Kidney (tissue), 14 donors: ENCODE data around the gene LYSMD4. TPM values are rescaled to one million over a fixed set of nuclear protein-coding genes. Genes with fewer than 3 reads are reported as not detected.

Experiments
- DNase-seq, 5 donors: peaks; one replicate each; pipeline ENCODE4 v3.0.0-alpha.2; 2013 to 2020
- FAIRE-seq: peaks from 2 replicates; lab custom pipeline; 2012; peaks lifted over from hg19 to GRCh38; lab: Jason Lieb, UNC
- H3K27ac ChIP-seq, 2 donors: one replicate each; pipeline ENCODE4 v1.7.0; 2013; ENCODE audit warnings: low read depth in 2 of 2, low read length in 2 of 2, inconsistent platforms in 1 of 2
- H3K27me3 ChIP-seq: one replicate; pipeline ENCODE4 v1.7.1; 2013; ENCODE audit warnings: low read length, inconsistent platforms; ENCODE audit not compliant: control insufficient read depth, insufficient read depth
- H3K36me3 ChIP-seq, 3 donors: one replicate each; pipeline versions ENCODE4 v1.7.0 to v1.7.1; 2013; ENCODE audit warnings: low read length in 3 of 3, control low read depth in 1 of 3, inconsistent platforms in 1 of 3; ENCODE audit not compliant: insufficient read depth in 3 of 3, control insufficient read depth in 2 of 3
- H3K4me1 ChIP-seq, 3 donors: one replicate each; pipeline versions ENCODE4 v1.7.0 to v1.7.1; 2013; ENCODE audit warnings: low read length in 3 of 3, inconsistent platforms in 1 of 3, low read depth in 1 of 3; ENCODE audit not compliant: control insufficient read depth in 2 of 3, insufficient read depth in 2 of 3
- H3K4me3 ChIP-seq, 3 donors: one replicate each; pipeline versions ENCODE4 v1.7.0 to v1.8.1; 2013; ENCODE audit warnings: low read length in 3 of 3, control low read depth in 1 of 3, inconsistent platforms in 1 of 3
- H3K9ac ChIP-seq, 3 donors: one replicate each; pipeline versions ENCODE4 v1.7.0 to v1.7.1; 2013; ENCODE audit warnings: low read length in 3 of 3, control low read depth in 1 of 3, inconsistent platforms in 1 of 3
- H3K9me3 ChIP-seq, 3 donors: one replicate each; pipeline versions ENCODE4 v1.7.0 to v1.7.1; 2013; ENCODE audit warnings: low read length in 3 of 3, control low read depth in 1 of 3, inconsistent platforms in 1 of 3; ENCODE audit not compliant: control insufficient read depth in 2 of 3, insufficient read depth in 1 of 3
- CTCF ChIP-seq: IDR thresholded peaks from 3 replicates; pipeline ENCODE4 v1.5.1; 2012; ENCODE audit warnings: mild to moderate bottlenecking, moderate library complexity, borderline replicate concordance; ENCODE audit not compliant: insufficient read depth; ENCODE audit errors: extremely low read depth
- intact Hi-C: fragments of 100-400 bp; cut with DNase I; formaldehyde crosslinking; loops from one replicate; pipeline ENCODE4 v1.11.1; 2022
- polyA plus RNA-seq: library from polyadenylated mRNA; stranded (reverse); fragments of 350-450 nt; fragmentation: Illumina TruSeq; extraction: RNeasy Lipid Tissue Mini Kit (QIAGEN cat#74804); gene quantifications from one replicate; pipeline ENCODE4 v1.2.3, GENCODE V29; 2014; ENCODE audit warnings: low read depth, low replicate concordance; ENCODE audit not compliant: insufficient read depth
- total RNA-seq: library from RNA; stranded (reverse); fragmentation: NEBNext Ultra II Directional; extraction: Animal tissue kit (Norgen Biotek cat#: 25700); gene quantifications from one replicate; pipeline ENCODE4 v1.2.1, GENCODE V29; 2021
- donor health status: control.
- donor health status: control.
- donor health status: control.
- donor health status: control.
- donor health status: control.
- donor health status: DM: yes; HTN: yes; CAD: no.
- donor health status: Normal renal cell carcinoma (clear cell type).

LYSMD4 gene
- total and polyA plus RNA-seq, 2 donors from 2014 or later: 4.9 to 8.6 TPM

GRCh38 chr15:99764522-99764921 is 31.3 kb upstream of the LYSMD4 start:
- no peaks in the 10 kb centered on the region for H3K9me3 ChIP-seq
- intact Hi-C loops: no loop called here
- H3K27ac ChIP-seq: no peak overlapping the region
- no peak for TF ChIP-seq CTCF
- no peak overlapping the region for H3K4me3 ChIP-seq
- no peaks in the 10 kb centered on the region for H3K36me3 ChIP-seq
- no peak overlapping the region for H3K9ac ChIP-seq
- DNase-seq (no peak), FAIRE-seq (no peak)
- H3K4me1 ChIP-seq: no peaks in the 10 kb centered on the region
- no peaks in the 10 kb centered on the region for H3K27me3 ChIP-seq

GRCh38 chr15:99763827-99764226 is 30.6 kb upstream of the LYSMD4 start:
- Histone ChIP-seq H3K9ac (no peak overlapping the region), H3K4me1 (no peaks in the 10 kb centered on the region), H3K27ac (no peak overlapping the region), H3K9me3 (no peaks in the 10 kb centered on the region), H3K4me3 (no peak overlapping the region), H3K27me3 (no peaks in the 10 kb centered on the region), H3K36me3 (no peaks in the 10 kb centered on the region)
- TF ChIP-seq CTCF: no peak
- intact Hi-C loops: no loop called here
- DNase-seq: no peak
- FAIRE-seq: no peak

GRCh38 chr15:99762288-99762687 is 29.1 kb upstream of the LYSMD4 start:
- intact Hi-C loops: no loop called here
- TF ChIP-seq CTCF: no peak
- Histone ChIP-seq H3K27ac (no peak overlapping the region), H3K27me3 (no peaks in the 10 kb centered on the region), H3K4me3 (no peak overlapping the region), H3K36me3 (no peaks in the 10 kb centered on the region), H3K9ac (no peak overlapping the region), H3K4me1 (no peaks in the 10 kb centered on the region), H3K9me3 (no peaks in the 10 kb centered on the region)
- no peak for DNase-seq
- FAIRE-seq: no peak

- H3K4me1 ChIP-seq: no peaks in the 10 kb centered on the region
- no peaks in the 10 kb centered on the region for H3K36me3 ChIP-seq
- no peak overlapping the region for H3K9ac ChIP-seq
- intact Hi-C loops: no loop called here
- H3K27ac ChIP-seq: no peak overlapping the region
- no peaks in the 10 kb centered on the region for H3K9me3 ChIP-seq
- peak; percentile 81 for TF ChIP-seq CTCF
- H3K4me3 ChIP-seq: no peak overlapping the region
- FAIRE-seq (peak; percentile 39), DNase-seq (peak in 4 of 5 donors; percentile 35 to 85 (median 68))
- no peaks in the 10 kb centered on the region for H3K27me3 ChIP-seq
Measured at GRCh38 chr15:99755692-99756409, 22.6 kb upstream of the LYSMD4 start.
